ENCODE data around the gene SENP3.
A peak's percentile ranks its signal among the peaks of the same experiment; 100 is the strongest.
"Not testable (repeated sequence)": the region's sequence is repeated elsewhere in the genome, so short reads cannot be mapped to it uniquely, and the experiment has no call there.

The SENP3 gene

DNA sequence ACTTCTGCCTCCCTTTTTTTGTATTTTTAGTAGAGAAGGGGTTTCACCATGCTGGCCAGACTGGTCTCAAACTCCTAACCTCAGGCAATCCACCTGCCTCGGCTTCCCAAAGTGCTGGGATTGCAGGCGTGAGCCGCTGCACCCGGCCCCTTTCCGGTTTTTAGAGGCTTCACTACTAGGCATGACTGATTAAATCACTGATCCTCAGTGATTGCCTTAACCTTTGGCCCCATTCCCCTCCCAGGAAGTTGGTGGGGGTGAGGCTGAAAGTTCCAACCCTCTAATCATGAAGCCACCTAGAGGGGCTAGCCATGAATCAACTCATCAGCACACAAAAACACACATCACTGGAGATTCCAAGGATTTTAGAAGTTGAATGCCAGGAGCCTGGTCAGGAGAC lies 35.8 kb downstream of the SENP3 start:
- DNase-seq (ENCODE audit: low spot score) = not testable (repeated sequence)

DNA sequence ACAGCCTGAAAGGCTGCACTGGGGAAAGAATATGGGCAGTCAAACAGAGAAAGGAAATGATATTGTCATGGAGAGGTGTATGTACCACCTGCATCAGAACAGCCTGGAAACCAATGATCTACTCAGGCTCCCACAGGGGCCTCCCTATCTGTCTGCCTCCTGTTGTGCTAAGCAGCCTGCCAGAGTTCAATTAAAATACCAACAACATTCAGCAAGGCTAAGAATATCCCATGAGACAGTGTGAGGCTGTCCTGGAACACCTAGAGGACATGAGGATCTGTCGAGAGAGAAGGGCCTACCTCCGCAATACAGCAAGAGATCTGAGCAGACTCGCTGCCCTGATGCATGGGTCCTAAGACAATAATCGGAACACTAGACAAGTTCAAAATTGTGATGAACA lies 44.6 kb downstream of the SENP3 start:
- DNase-seq (ENCODE audit: low spot score) = no peak

DNA sequence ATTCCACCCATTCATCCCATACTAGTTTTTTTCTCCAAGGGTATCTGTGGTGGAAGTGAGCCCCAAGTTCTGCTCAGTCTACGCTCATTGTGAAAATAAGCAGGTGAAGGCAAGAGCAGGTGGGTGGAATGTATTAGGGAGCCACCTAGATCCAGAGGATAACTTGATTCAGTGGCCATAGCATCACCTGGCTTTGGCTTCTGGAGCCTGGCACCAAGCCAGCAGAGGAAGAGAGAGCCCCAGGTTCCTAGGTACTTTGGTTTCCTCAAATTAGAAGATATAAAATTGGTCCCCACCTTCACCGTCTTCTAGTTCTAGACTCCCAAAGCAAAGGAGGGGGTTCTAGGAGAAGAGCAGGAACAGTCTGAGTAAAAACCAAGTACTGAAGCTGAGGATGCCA lies 48.9 kb downstream of the SENP3 start:
- DNase-seq (ENCODE audit: low spot score) = no peak

DNA sequence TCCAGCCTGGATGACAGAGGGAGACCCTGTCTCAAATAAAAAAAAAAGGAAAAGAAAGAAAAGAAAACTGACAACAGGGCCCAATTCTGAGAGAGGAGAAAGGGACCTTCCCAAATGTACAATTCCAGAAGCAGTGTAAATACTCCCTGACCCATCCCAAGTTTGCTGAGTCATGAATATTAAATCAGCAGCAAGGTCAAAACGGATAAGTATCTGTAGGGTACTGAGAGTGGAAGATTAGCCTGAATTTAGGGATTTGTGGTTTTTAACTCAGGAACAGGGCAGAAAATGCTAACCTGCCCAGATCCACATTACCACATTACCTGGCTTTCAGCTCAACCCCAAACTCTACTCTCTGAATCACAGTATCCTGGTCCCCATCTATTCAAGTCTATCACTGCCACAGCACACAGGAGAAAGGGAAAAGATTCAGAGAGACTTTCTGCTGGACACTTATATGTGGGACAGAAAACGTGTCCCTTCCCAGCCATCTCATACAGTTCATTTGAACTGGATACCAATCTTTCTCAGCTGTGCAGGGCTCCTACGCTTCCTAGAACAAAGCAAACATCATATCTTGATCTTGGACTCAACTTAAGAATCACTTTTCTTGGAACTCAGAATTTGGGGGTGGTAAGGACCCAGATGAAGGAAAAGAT lies 50.0 kb downstream of the SENP3 start:
- no peak for DNase-seq (ENCODE audit: low spot score)

DNA sequence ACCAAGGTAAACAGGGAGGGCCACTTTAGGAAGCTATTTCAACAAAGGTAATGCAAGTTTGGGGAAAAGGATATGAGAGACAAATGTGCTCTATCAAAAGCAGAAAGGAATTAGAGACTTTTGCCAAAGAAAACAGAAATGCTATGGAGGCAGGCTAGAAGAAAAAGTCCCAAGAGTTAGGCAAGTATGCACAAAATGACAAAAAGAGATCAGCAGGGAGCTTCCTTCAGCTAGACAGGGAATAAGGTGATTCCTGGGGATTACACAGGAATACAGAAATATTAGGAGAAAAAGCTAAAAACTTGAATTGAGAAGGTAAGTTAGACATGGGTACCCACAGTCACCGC lies 50.5 kb downstream of the SENP3 start:
- no peak for DNase-seq (ENCODE audit: low spot score)

DNA sequence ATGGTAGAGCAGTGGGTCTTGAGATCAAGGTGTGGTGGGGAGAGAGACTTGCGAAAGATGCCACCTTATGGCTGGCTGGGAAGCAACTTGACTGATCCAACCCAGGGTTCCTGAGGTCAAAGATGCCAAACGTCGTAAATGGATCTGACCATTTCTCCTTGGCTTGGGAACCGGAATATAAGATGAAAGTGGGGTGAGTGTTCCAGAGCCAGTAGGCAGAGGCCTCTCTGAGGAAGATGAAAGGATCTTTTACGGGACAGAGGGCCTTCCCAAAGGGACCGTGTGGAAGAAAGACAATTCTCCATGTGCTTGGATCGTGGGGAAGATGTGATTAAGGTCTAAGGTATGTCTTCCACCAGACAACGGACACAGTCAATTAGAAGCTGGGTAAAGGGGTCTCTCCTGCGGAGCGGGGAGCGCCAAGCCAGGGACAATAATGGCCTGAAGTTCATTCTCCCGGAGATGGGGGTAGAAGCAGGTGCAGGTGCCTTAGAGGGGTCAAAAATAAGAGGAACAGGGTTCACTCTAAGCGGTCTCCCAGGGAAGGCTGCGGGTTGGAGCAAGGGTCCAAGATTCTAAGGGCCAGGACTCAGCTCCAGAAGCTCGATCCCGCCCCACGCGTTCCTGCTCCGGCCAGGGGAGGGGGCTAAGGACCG lies 52.2 kb downstream of the SENP3 start:
- peak; percentile 41 for DNase-seq (ENCODE audit: low spot score)

DNA sequence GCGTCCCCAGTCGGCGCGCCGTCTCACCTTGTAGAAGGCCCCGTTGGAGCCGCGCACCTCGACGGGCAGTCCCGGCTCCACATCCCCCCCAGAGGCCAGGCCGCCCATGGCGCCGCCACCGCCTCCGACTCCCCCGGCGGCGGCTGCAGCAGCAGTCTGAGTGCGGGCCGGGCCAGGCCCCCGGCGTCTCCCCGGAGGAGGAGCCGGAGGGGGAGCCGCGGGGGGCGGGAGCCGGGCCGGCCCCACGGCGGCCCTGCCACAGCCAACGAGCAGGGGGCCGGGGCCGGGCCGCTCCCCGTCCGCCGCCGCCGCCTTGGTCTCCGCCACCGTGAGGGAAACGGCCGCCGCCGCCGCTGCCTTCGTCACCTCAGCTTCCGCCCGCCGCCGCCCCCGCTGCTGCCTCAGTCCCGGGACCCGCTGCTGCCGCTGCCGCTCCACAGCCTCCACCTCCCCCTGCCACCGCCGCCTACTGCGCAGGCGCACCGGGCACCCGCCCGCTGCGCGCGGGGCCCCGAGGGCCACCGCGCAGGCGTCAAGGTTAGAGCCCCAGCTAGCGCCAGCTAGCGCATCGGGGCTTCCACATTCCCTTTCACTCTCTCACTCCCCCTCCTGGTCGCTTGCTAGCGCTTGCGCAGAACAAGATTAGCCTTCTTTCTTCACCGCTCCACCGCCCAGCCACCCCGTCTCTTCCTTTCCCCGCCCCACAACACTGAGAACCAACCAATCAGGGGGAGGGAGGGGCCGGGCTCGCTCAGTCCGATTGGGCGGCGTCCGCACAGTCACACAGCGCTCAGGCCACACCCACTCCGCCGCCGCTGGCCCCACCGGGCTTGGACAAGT lies 52.9 kb downstream of the SENP3 start, which contains the start of gene FXR2:
TSS of gene FXR2 (minus strand) at position 473 of the 840 bp plus-strand sequence. CDS start at position 108, 365 bp downstream.
- peak; percentile 99 for DNase-seq (ENCODE audit: low spot score)

DNA sequence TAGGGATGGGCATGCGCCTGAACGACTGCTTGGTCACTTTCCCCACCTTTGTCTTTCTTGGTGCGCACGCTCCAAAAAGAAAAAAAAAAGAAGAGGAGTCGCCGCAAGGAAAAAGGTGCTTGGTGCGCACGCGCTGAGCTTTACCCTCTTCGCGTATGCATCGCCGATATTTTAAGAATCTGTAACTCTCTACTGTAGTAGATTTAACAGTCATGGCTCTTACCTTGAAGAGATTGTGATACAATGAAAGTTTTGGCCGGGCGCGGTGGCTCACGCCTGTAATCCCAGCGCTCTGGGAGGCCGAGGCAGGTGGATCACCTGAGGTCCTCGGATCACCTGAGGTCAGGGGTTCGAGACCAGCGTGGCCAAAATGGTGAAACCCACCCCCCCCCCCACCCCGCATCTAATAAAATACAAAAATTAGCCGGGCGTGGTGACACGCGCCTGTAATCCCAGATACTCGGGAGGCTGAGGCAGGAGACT lies 53.6 kb downstream of the SENP3 start:
- no peak for DNase-seq (ENCODE audit: low spot score)

DNA sequence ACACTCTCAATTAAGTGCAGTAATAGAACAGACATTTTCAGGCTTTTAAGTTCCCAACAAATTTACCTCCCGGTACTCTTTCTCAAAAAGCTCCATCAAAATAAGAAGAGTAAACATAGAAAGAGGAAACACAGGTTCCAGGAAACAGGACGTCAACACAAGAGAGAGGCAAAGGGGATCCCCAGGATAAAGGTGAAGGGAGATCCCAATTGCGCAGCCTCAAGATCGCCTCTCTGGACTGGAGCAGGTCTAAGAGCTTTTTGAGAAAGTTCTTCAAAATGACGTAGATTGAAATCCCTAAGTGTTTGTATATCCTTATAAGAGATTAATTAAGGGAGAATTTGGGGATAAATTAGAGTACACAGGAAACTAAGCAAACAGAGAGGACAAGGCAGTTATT lies 56.9 kb downstream of the SENP3 start:
- no peak for DNase-seq (ENCODE audit: low spot score)

DNA sequence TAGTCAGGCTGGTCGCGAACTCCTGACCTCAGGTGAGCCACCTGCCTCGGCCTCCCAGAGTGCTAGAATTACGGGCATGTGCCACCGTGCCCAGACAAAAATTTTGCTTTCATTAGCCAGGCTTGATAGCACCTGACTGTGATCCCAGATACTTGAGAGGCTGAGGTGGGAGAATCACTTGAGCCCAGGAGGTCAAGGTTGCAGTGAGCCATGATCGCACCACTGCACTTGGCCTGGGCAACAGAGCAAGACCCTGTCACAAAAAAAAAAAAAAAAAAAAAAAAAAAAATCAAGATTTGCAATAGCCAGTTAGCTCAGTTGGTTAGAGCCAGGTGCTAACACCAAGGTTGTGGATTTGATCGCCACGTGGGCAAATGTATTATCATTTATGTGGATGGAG lies 59.1 kb downstream of the SENP3 start:
- DNase-seq (ENCODE audit: low spot score) = no peak

Measured in LoVo (cell line).